Fibroblast of lung (primary cell): ENCODE measurements around the gene NKAIN1. TPM values are rescaled to one million over a fixed set of nuclear protein-coding genes. Genes with fewer than 3 reads are reported as not detected.

Experiments used
- DNase-seq, 2 donors: peaks; one replicate each; pipeline versions ENCODE4 v3.0.0 to v3.0.0-alpha.2; 2010; ENCODE audit warnings: low read depth in 2 of 2
- H2AFZ ChIP-seq: 2 replicates; pipeline ENCODE4 v1.5.1; 2012; ENCODE audit warnings: low read length, control low read depth, inconsistent platforms
- H3K27ac ChIP-seq: 2 replicates; pipeline ENCODE4 v1.5.1; 2011; ENCODE audit warnings: low read length, control low read depth; ENCODE audit not compliant: insufficient read depth
- H3K27me3 ChIP-seq: 2 replicates; pipeline ENCODE4 v1.5.1; 2011; ENCODE audit warnings: mild to moderate bottlenecking, low read length; ENCODE audit not compliant: control insufficient read depth, insufficient read depth
- H3K36me3 ChIP-seq: 2 replicates; pipeline ENCODE4 v1.5.1; 2011; ENCODE audit warnings: low read length; ENCODE audit not compliant: control insufficient read depth, insufficient read depth
- H3K4me1 ChIP-seq: 2 replicates; pipeline ENCODE4 v1.5.1; 2011; ENCODE audit warnings: low read length; ENCODE audit not compliant: control insufficient read depth, insufficient read depth; ENCODE audit errors: extremely low read depth
- H3K4me2 ChIP-seq: 2 replicates; pipeline ENCODE4 v1.5.1; 2011; ENCODE audit warnings: low read length, control low read depth; ENCODE audit not compliant: insufficient read depth; ENCODE audit errors: extremely low read depth
- H3K4me3 ChIP-seq, 4 experiments: fragments of 200-600 bp in 1 of 4; sonication (generic) in 1 of 4; replicated peaks in 1 of 4; 2 replicates each; pipeline ENCODE4 v1.5.1; 2011 to 2016; ENCODE audit warnings: low read length in 4 of 4, low read depth in 3 of 4, mild to moderate bottlenecking in 3 of 4, control low read depth in 2 of 4, inconsistent platforms in 1 of 4, mixed read lengths in 1 of 4; ENCODE audit not compliant: insufficient read depth in 1 of 4; ENCODE audit errors: control extremely low read depth in 1 of 4
- H3K79me2 ChIP-seq: 2 replicates; pipeline ENCODE4 v1.5.1; 2012; ENCODE audit warnings: mild to moderate bottlenecking, low read length, inconsistent platforms; ENCODE audit not compliant: control insufficient read depth, insufficient read depth
- H3K9ac ChIP-seq: 2 replicates; pipeline ENCODE4 v1.5.1; 2011; ENCODE audit warnings: mild to moderate bottlenecking, low read length, control low read depth; ENCODE audit not compliant: insufficient read depth
- H3K9me3 ChIP-seq: 2 replicates; pipeline ENCODE4 v1.5.1; 2012; ENCODE audit warnings: low read depth, low read length; ENCODE audit not compliant: control insufficient read depth, insufficient read depth
- H4K20me1 ChIP-seq: 2 replicates; pipeline ENCODE4 v1.5.1; 2011; ENCODE audit warnings: low read length; ENCODE audit not compliant: control insufficient read depth, insufficient read depth; ENCODE audit errors: extremely low read depth
- CTCF ChIP-seq, 2 donors: IDR thresholded peaks in 1 of 2; conservative IDR thresholded peaks in 1 of 2; 1 replicate in 1 of 2; 2 replicates in 1 of 2; pipeline ENCODE4 v1.5.1; 2011 to 2012; ENCODE audit warnings: low read length in 2 of 2, control low read depth in 1 of 2, inconsistent platforms in 1 of 2, low read depth in 1 of 2, mild to moderate bottlenecking in 1 of 2
- EZH2 ChIP-seq: IDR thresholded peaks from 2 replicates; pipeline ENCODE4 v1.5.1; 2012; ENCODE audit warnings: low read length, control low read depth, mild to moderate bottlenecking; ENCODE audit errors: missing control alignments
- polyA plus RNA-seq, 2 donors: library from polyadenylated mRNA; depleted of rRNA in 1 of 2; stranded (reverse) in 1 of 2; unstranded in 1 of 2; fragments of >200 nt; gene quantifications; 2 replicates each; pipeline ENCODE4 v1.2.1, GENCODE V29; 2011 to 2012; ENCODE audit warnings: missing spikeins in 1 of 2
- total RNA-seq: library from RNA; depleted of rRNA; stranded (reverse); fragments of >200 nt; gene quantifications from 2 replicates; pipeline ENCODE4 v1.2.1, GENCODE V29; 2014

Gene NKAIN1
- total and polyA plus RNA-seq, 2 donors (not counting 1 experiment from before 2014, with no cell fraction given) = 0.07 to 0.17 TPM

GRCh38 chr1:31219489-31219888, 20.2 kb downstream of the NKAIN1 start:
- H3K4me3 ChIP-seq = no peak overlapping the region
- TF ChIP-seq CTCF (conservative IDR thresholded peaks at IDR 0.05 in 1 of 2, IDR thresholded peaks at IDR 0.05 in 1 of 2; ENCODE audit: low read depth in 1 of 2, low read length in 2 of 2) = no peak
- TF ChIP-seq EZH2 = no peak
- H3K79me2 ChIP-seq = no peaks in the 10 kb centered on the region

GRCh38 chr1:31218705-31219104, 21.0 kb downstream of the NKAIN1 start:
- no peak for TF ChIP-seq CTCF (conservative IDR thresholded peaks at IDR 0.05 in 1 of 2, IDR thresholded peaks at IDR 0.05 in 1 of 2; ENCODE audit: low read depth in 1 of 2, low read length in 2 of 2)
- TF ChIP-seq EZH2 = no peak
- Histone ChIP-seq H3K27ac (no peak overlapping the region), H3K9me3 (no peaks in the 10 kb centered on the region), H3K27me3 (peaks cover 2% of the 10 kb centered on the region), H3K4me2 (no peak overlapping the region), H3K79me2 (no peaks in the 10 kb centered on the region), H4K20me1 (no peaks in the 10 kb centered on the region), H3K36me3 (no peaks in the 10 kb centered on the region), H3K4me3 (no peak overlapping the region), H3K4me1 (no peaks in the 10 kb centered on the region), H2AFZ (no peak overlapping the region), H3K9ac (no peak overlapping the region)
- DNase-seq = no peak

More at GRCh38 chr1:31219489-31219888, 20.2 kb downstream of the NKAIN1 start:
- Histone ChIP-seq H3K27me3 (peaks cover 4% of the 10 kb centered on the region), H3K4me2 (no peak overlapping the region), H3K4me1 (no peaks in the 10 kb centered on the region), H3K27ac (no peak overlapping the region), H4K20me1 (no peaks in the 10 kb centered on the region), H3K9ac (no peak overlapping the region), H2AFZ (no peak overlapping the region), H3K36me3 (no peaks in the 10 kb centered on the region), H3K9me3 (no peaks in the 10 kb centered on the region)
- no peak for DNase-seq

GRCh38 chr1:31216016-31216415, 23.7 kb downstream of the NKAIN1 start:
- Histone ChIP-seq H3K4me2 (no peak overlapping the region), H3K36me3 (no peaks in the 10 kb centered on the region), H3K79me2 (no peaks in the 10 kb centered on the region), H3K4me3 (no peak overlapping the region), H4K20me1 (no peaks in the 10 kb centered on the region), H3K9me3 (no peaks in the 10 kb centered on the region), H3K4me1 (no peaks in the 10 kb centered on the region), H2AFZ (no peak overlapping the region), H3K27me3 (peaks cover 2% of the 10 kb centered on the region), H3K9ac (no peak overlapping the region), H3K27ac (no peak overlapping the region)
- peak; percentile 11 to 41 for DNase-seq
- TF ChIP-seq EZH2 = no peak
- TF ChIP-seq CTCF (conservative IDR thresholded peaks at IDR 0.05 in 1 of 2, IDR thresholded peaks at IDR 0.05 in 1 of 2; ENCODE audit: low read depth in 1 of 2, low read length in 2 of 2) = no peak
